Measurements from ENCODE around the gene TTLL1. TPM values are rescaled to one million over a fixed set of nuclear protein-coding genes. Genes with fewer than 3 reads are reported as not detected.

The TTLL1 gene
- total RNA-seq, 2 donors from 2014 or later, result 1.1 to 4.3 TPM

Other genes with a start within 250 kb of the TTLL1 start
- gene ARFGAP3, start 232.1 kb downstream of the TTLL1 start, total RNA-seq, result 10 to 100 TPM; 52.9 to 68.9 TPM
- gene PACSIN2, start 74.2 kb downstream of the TTLL1 start, total RNA-seq, result 100 to 1,000 TPM; 135 to 155 TPM
- gene BIK, start 21.4 kb upstream of the TTLL1 start, total RNA-seq, result not detected
- 10 to 100 TPM in 1 of 2 donors, 1 to 10 TPM in 1; 9.5 to 16.1 TPM for gene MCAT, start 54.0 kb upstream of the TTLL1 start, total RNA-seq
- gene TSPO, start 62.2 kb upstream of the TTLL1 start, total RNA-seq, result 100 to 1,000 TPM; 238 to 472 TPM
- 10 to 100 TPM; 22.4 to 23.2 TPM for gene TTLL12, start 97.7 kb upstream of the TTLL1 start, total RNA-seq

Measured in thoracic aorta (tissue), 2 donors.